HEK293 (cell line): Measurements from ENCODE around the gene CACNB4.

Source experiments
- CTCF ChIA-PET: fragments of 350-600 bp; formaldehyde crosslinking; extraction: SDS; loops from one replicate; lab custom pipeline; 2021; ENCODE audit warnings: antibody characterized with exemption; lab: Yijun Ruan, JAX
- POLR2A ChIA-PET: fragments of 300-600 bp; formaldehyde crosslinking; extraction: SDS; loops from one replicate; lab custom pipeline; 2020; ENCODE audit warnings: antibody characterized with exemption, inconsistent platforms; lab: Yijun Ruan, JAX
- H3K27ac ChIP-seq: fragments of 200-500 bp; sonication (Bioruptor generic); 2 replicates; pipeline ENCODE4 v1.5.1; 2014; ENCODE audit warnings: low read depth, low read length, control low read depth, inconsistent platforms; ENCODE audit errors: extremely low read depth
- H3K36me3 ChIP-seq, 2 experiments: fragments of 200-500 bp in 1 of 2; sonication (Bioruptor generic) in 1 of 2; 1 replicate in 1 of 2; 2 replicates in 1 of 2; pipeline ENCODE4 v1.5.1; 2014 to 2017; ENCODE audit warnings: inconsistent platforms in 2 of 2, low read length in 2 of 2; ENCODE audit not compliant: control insufficient read depth in 2 of 2, insufficient read depth in 1 of 2
- H3K4me1 ChIP-seq: fragments of 200-500 bp; sonication (Bioruptor generic); 2 replicates; pipeline ENCODE4 v1.5.1; 2014; ENCODE audit warnings: mild to moderate bottlenecking, low read length, inconsistent platforms; ENCODE audit not compliant: control insufficient read depth, insufficient read depth
- H3K4me3 ChIP-seq: 2 replicates; pipeline ENCODE4 v1.5.1; 2011; ENCODE audit warnings: low read depth, mild to moderate bottlenecking, control low read depth, low read length, moderate library complexity
- H3K9me3 ChIP-seq: fragments of 200-500 bp; sonication (Bioruptor generic); 2 replicates; pipeline ENCODE4 v1.5.1; 2014; ENCODE audit warnings: low read depth, low read length, inconsistent platforms; ENCODE audit not compliant: control insufficient read depth, insufficient read depth
- GLIS1 ChIP-seq: fragments of 450-650 bp; formaldehyde crosslinking; IDR thresholded peaks from 2 replicates; pipeline ENCODE4 v1.5.1; 2016; ENCODE audit warnings: missing biosample characterization, missing genetic modification characterization
- HOXD13 ChIP-seq: sonication (generic); formaldehyde crosslinking; IDR thresholded peaks from 2 replicates; pipeline ENCODE4 v1.8.0; 2022; ENCODE audit warnings: missing genetic modification reagents, borderline replicate concordance
- OSR2 ChIP-seq: fragments of 450-650 bp; formaldehyde crosslinking; IDR thresholded peaks from 2 replicates; pipeline ENCODE4 v1.5.1; 2016; ENCODE audit warnings: missing biosample characterization, missing genetic modification characterization
- REPIN1 ChIP-seq: fragments of 450-650 bp; formaldehyde crosslinking; IDR thresholded peaks from 2 replicates; pipeline ENCODE4 v1.5.1; 2017; ENCODE audit warnings: missing biosample characterization, missing genetic modification characterization, low read depth
- SETDB1 ChIP-seq: IDR thresholded peaks from one replicate; pipeline ENCODE4 v1.6.1; 2017; ENCODE audit warnings: mild to moderate bottlenecking, low read length, moderate library complexity, mixed read lengths; ENCODE audit not compliant: insufficient read length
- ZFHX2 ChIP-seq: fragments of 450-650 bp; formaldehyde crosslinking; conservative IDR thresholded peaks from 2 replicates; pipeline ENCODE4 v1.5.1; 2016; ENCODE audit warnings: missing biosample characterization, missing genetic modification characterization
- ZNF157 ChIP-seq: fragments of 450-650 bp; formaldehyde crosslinking; IDR thresholded peaks from 2 replicates; pipeline ENCODE4 v1.5.1; 2016; ENCODE audit warnings: missing biosample characterization, missing genetic modification characterization
- ZNF214 ChIP-seq: fragments of 450-650 bp; formaldehyde crosslinking; IDR thresholded peaks from 2 replicates; pipeline ENCODE4 v1.5.1; 2017; ENCODE audit warnings: missing biosample characterization, mild to moderate bottlenecking, missing genetic modification characterization, borderline replicate concordance
- ZNF621 ChIP-seq: fragments of 450-650 bp; formaldehyde crosslinking; IDR thresholded peaks from 2 replicates; pipeline ENCODE4 v1.5.1; 2017; ENCODE audit warnings: missing biosample characterization, missing genetic modification characterization
- TF ChIP-seq, protein P1 (sequence below): fragments of 450-650 bp; formaldehyde crosslinking; IDR thresholded peaks from 2 replicates; pipeline ENCODE4 v1.5.1; 2017; ENCODE audit warnings: missing biosample characterization, missing genetic modification characterization
- TF ChIP-seq, protein P2 (sequence below): fragments of 450-650 bp; IDR thresholded peaks from 2 replicates; pipeline ENCODE4 v1.5.1; 2018; ENCODE audit warnings: missing biosample characterization, missing genetic modification characterization
- TF ChIP-seq, protein P3 (sequence below): fragments of 450-650 bp; formaldehyde crosslinking; IDR thresholded peaks from 2 replicates; pipeline ENCODE4 v1.5.1; 2016; ENCODE audit warnings: missing biosample characterization, missing genetic modification characterization
- TF ChIP-seq, protein P4 (sequence below): fragments of 450-650 bp; formaldehyde crosslinking; IDR thresholded peaks from 2 replicates; pipeline ENCODE4 v1.5.1; 2016; ENCODE audit warnings: missing biosample characterization, missing genetic modification characterization
- TF ChIP-seq, protein P5 (sequence below): fragments of 450-650 bp; formaldehyde crosslinking; IDR thresholded peaks from 2 replicates; pipeline ENCODE4 v1.5.1; 2016; ENCODE audit warnings: missing biosample characterization, missing genetic modification characterization

CACNB4 gene

DNA sequence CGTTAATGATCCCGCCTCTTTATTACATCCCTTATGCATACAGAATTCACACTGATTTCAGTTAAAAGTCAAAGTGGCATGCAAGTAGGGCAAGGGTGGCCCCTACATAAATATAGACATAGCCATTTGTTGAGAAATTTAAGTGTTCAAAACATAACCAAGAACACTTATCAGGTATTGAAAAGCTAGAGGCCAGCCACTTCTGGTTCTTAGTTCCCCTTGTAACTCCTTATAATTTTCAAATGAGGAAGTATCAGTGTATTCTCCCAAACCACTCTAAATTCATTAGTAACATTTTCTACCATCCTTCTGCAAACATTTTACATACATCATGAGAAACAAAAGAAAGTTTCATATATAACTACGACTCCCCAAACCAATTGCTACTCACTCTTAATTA lies 264.9 kb downstream of the CACNB4 start:
- peaks cover 0 to 6% of the 10 kb centered on the region in 2 experiments; a peak in 1 of 3 replicates for H3K36me3 ChIP-seq
- H3K27ac ChIP-seq, result no peak overlapping the region
- TF ChIP-seq, protein P1, sequence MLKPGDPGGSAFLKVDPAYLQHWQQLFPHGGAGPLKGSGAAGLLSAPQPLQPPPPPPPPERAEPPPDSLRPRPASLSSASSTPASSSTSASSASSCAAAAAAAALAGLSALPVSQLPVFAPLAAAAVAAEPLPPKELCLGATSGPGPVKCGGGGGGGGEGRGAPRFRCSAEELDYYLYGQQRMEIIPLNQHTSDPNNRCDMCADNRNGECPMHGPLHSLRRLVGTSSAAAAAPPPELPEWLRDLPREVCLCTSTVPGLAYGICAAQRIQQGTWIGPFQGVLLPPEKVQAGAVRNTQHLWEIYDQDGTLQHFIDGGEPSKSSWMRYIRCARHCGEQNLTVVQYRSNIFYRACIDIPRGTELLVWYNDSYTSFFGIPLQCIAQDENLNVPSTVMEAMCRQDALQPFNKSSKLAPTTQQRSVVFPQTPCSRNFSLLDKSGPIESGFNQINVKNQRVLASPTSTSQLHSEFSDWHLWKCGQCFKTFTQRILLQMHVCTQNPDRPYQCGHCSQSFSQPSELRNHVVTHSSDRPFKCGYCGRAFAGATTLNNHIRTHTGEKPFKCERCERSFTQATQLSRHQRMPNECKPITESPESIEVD (tag by site-specific recombination), result no peak
- TF ChIP-seq REPIN1 (tag by site-specific recombination) (no peak), ZNF621 (tag by site-specific recombination) (no peak), GLIS1 (tag by site-specific recombination) (no peak), SETDB1 (no peak), ZNF157 (tag by site-specific recombination) (no peak), ZFHX2 (tag by site-specific recombination) (no peak), ZNF214 (tag by site-specific recombination) (no peak), HOXD13 (CRISPR knock-in tag) (no peak)
- TF ChIP-seq, protein P2, sequence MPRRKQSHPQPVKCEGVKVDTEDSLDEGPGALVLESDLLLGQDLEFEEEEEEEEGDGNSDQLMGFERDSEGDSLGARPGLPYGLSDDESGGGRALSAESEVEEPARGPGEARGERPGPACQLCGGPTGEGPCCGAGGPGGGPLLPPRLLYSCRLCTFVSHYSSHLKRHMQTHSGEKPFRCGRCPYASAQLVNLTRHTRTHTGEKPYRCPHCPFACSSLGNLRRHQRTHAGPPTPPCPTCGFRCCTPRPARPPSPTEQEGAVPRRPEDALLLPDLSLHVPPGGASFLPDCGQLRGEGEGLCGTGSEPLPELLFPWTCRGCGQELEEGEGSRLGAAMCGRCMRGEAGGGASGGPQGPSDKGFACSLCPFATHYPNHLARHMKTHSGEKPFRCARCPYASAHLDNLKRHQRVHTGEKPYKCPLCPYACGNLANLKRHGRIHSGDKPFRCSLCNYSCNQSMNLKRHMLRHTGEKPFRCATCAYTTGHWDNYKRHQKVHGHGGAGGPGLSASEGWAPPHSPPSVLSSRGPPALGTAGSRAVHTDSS (tag by site-specific recombination), result no peak
- TF ChIP-seq, protein P3, sequence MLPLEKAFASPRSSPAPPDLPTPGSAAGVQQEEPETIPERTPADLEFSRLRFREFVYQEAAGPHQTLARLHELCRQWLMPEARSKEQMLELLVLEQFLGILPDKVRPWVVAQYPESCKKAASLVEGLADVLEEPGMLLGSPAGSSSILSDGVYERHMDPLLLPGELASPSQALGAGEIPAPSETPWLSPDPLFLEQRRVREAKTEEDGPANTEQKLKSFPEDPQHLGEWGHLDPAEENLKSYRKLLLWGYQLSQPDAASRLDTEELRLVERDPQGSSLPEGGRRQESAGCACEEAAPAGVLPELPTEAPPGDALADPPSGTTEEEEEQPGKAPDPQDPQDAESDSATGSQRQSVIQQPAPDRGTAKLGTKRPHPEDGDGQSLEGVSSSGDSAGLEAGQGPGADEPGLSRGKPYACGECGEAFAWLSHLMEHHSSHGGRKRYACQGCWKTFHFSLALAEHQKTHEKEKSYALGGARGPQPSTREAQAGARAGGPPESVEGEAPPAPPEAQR (tag by site-specific recombination), result no peak
- H3K4me3 ChIP-seq, result no peak overlapping the region
- POLR2A ChIA-PET, result no interaction called here
- CTCF ChIA-PET, result interaction anchor here (1.7 kb wide), 1 partner anchor 192 kb away, joined by 3 read pairs; no protein-coding TSS in a partner anchor
- no peaks in the 10 kb centered on the region for H3K9me3 ChIP-seq
- H3K4me1 ChIP-seq, result no peaks in the 10 kb centered on the region

DNA sequence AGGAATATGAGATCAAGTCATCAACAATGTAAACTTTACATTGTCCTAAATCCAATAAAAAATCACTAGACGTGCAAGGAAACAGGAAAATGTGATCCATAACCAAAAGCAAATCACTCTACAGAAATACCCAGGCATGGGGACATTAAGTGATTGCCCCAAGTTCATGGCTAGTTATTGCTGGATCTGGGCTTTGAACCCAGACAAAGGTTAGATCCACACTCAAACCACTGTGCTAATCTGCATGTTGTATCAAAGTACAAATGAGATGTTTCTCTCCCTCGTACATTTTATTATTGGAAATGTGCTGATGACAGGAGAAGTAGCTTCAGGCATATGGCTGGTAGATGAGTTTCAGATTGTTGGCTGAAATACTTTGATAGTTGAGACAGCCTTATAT lies 267.9 kb downstream of the CACNB4 start:
- Histone ChIP-seq H3K36me3 (no peaks in the 10 kb centered on the region), H3K4me3 (no peak overlapping the region), H3K27ac (no peak overlapping the region), H3K9me3 (no peaks in the 10 kb centered on the region), H3K4me1 (no peaks in the 10 kb centered on the region)
- TF ChIP-seq, protein P4, sequence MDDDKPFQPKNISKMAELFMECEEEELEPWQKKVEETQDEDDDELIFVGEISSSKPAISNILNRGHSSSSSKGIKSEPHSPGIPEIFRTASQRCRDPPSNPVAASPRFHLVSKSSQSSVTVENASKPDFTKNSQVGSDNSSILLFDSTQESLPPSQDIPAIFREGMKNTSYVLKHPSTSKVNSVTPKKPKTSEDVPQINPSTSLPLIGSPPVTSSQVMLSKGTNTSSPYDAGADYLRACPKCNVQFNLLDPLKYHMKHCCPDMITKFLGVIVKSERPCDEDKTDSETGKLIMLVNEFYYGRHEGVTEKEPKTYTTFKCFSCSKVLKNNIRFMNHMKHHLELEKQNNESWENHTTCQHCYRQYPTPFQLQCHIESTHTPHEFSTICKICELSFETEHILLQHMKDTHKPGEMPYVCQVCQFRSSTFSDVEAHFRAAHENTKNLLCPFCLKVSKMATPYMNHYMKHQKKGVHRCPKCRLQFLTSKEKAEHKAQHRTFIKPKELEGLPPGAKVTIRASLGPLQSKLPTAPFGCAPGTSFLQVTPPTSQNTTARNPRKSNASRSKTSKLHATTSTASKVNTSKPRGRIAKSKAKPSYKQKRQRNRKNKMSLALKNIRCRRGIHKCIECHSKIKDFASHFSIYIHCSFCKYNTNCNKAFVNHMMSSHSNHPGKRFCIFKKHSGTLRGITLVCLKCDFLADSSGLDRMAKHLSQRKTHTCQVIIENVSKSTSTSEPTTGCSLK (tag by site-specific recombination), result no peak
- CTCF ChIA-PET, result interaction anchor here (0.6 to 2.1 kb wide), 2 partner anchors 195 to 756 kb away, joined by 4 to 6 read pairs; no protein-coding TSS in a partner anchor
- POLR2A ChIA-PET, result no interaction called here

DNA sequence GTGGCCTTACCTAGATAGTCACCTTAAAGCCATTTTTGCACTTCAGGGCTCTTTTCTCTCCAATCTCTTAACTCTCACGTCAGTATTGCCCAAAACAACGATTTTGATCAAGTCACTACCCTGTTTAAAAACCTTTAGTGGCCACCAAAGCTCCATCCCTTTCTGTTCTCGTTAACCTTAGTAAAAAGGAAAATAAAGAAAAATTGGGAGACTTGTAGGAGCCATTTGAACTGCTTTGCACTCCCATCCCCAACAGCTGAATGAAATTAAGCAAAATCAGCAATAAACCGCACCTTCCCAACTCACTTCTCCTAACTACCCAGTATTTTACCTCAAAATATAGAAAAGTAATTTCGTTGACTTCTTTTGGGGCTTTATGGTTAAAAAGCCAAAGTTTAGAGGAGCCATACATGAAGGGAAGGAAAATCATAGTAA lies 269.9 kb downstream of the CACNB4 start:
- Histone ChIP-seq H3K36me3 (no peaks in the 10 kb centered on the region), H3K9me3 (no peaks in the 10 kb centered on the region), H3K4me1 (peaks cover 1% of the 10 kb centered on the region; the same call in 1 of the 2 replicates), H3K4me3 (peak overlapping the region; percentile 38), H3K27ac (no peak overlapping the region)
- ChIA-PET CTCF (interaction anchor here (2.1 kb wide), 1 partner anchor 197 kb away, joined by 6 read pairs; no protein-coding TSS in a partner anchor), POLR2A (interaction anchor here (1.0 to 1.3 kb wide), 5 partner anchors 17 to 57 kb away, joined by 3 to 9 read pairs (median 5); no protein-coding TSS in a partner anchor)
- no peak for TF ChIP-seq OSR2
- TF ChIP-seq, protein P5, sequence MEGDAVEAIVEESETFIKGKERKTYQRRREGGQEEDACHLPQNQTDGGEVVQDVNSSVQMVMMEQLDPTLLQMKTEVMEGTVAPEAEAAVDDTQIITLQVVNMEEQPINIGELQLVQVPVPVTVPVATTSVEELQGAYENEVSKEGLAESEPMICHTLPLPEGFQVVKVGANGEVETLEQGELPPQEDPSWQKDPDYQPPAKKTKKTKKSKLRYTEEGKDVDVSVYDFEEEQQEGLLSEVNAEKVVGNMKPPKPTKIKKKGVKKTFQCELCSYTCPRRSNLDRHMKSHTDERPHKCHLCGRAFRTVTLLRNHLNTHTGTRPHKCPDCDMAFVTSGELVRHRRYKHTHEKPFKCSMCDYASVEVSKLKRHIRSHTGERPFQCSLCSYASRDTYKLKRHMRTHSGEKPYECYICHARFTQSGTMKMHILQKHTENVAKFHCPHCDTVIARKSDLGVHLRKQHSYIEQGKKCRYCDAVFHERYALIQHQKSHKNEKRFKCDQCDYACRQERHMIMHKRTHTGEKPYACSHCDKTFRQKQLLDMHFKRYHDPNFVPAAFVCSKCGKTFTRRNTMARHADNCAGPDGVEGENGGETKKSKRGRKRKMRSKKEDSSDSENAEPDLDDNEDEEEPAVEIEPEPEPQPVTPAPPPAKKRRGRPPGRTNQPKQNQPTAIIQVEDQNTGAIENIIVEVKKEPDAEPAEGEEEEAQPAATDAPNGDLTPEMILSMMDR (tag by site-specific recombination), result 0 out of 2 replicates have a peak, but pooled peaks have one; percentile 3
